Right atrium auricular region (tissue), 2 donors: ENCODE data around the gene CCDC187. TPM values are rescaled to one million over a fixed set of nuclear protein-coding genes. Genes with fewer than 3 reads are reported as not detected.

Experiments used
- DNase-seq: peaks from one replicate; pipeline ENCODE4 v3.0.0-alpha.2; 2019; ENCODE audit warnings: low spot score
- H3K27ac ChIP-seq, 2 donors: fragments of 200-600 bp; sonication (generic); 1 replicate in 1 of 2; 2 replicates in 1 of 2; pipeline ENCODE4 v1.5.1; 2016 to 2019
- H3K27me3 ChIP-seq, 2 donors: fragments of 200-600 bp; sonication (generic); one replicate each; pipeline versions ENCODE4 v1.5.1 to v1.6.0; 2017 to 2019
- H3K36me3 ChIP-seq: fragments of 200-600 bp; sonication (generic); one replicate; pipeline ENCODE4 v1.5.1; 2016
- H3K4me1 ChIP-seq, 2 donors: fragments of 200-600 bp; sonication (generic); one replicate each; pipeline versions ENCODE4 v1.5.1 to v1.6.0; 2017 to 2019
- H3K4me3 ChIP-seq, 2 donors: fragments of 200-600 bp; sonication (generic); 1 replicate in 1 of 2; 2 replicates in 1 of 2; pipeline ENCODE4 v1.5.1; 2017 to 2019; ENCODE audit warnings: mild to moderate bottlenecking in 1 of 2, moderate library complexity in 1 of 2
- H3K9me3 ChIP-seq, 2 donors: fragments of 200-600 bp; sonication (generic); one replicate each; pipeline ENCODE4 v1.5.1; 2019
- CTCF ChIP-seq, 2 donors: fragments of 200-600 bp; sonication (generic); IDR thresholded peaks; one replicate each; pipeline ENCODE4 v1.5.1; 2019; ENCODE audit warnings: antibody characterized with exemption in 2 of 2
- total RNA-seq, 2 donors: library from RNA; depleted of rRNA; stranded (reverse); fragments of >200 nt; gene quantifications; one replicate each; pipeline ENCODE4 v1.1.0, GENCODE V29; 2016

CCDC187 gene
- total RNA-seq, 2 donors from 2014 or later = not detected

DNA sequence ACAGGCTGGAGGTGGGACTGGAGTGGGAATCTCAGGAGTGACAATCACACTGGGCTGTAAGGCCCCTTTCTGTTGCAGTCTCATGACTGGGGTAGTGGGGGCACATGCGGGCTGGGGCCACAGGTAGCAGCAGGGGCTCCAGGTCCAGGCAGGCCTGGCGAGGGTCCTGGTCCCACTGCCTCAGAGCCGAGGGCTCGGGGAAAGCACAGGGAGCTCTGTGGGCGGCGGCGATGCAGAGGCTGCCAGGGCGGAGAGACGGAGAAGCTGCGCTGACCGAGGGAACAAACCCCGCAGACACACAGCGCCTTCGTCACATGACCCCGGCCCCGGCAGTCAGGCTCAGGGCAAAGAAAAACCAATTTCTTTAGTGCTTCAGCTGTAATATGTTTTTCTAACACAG lies 93.6 kb downstream of the CCDC187 start:
- Histone ChIP-seq H3K36me3 (peaks cover 37% of the 10 kb centered on the region), H3K4me3 (no peak overlapping the region), H3K27me3 (no peaks in the 10 kb centered on the region), H3K4me1 (no peaks in the 10 kb centered on the region), H3K9me3 (no peaks in the 10 kb centered on the region), H3K27ac (no peak overlapping the region)
- no peak for DNase-seq
- no peak for TF ChIP-seq CTCF (IDR thresholded peaks at IDR 0.05)

- Histone ChIP-seq H3K27ac (no peak overlapping the region), H3K4me3 (no peak overlapping the region), H3K27me3 (peaks cover 0 to 2% of the 10 kb centered on the region in 2 donors), H3K4me1 (peaks cover 0 to 2% of the 10 kb centered on the region in 2 donors), H3K9me3 (no peaks in the 10 kb centered on the region), H3K36me3 (peaks cover 33% of the 10 kb centered on the region)
- DNase-seq = no peak
- no peak for TF ChIP-seq CTCF (IDR thresholded peaks at IDR 0.05)
Observed at GRCh38 chr9:136209786-136210185, 94.1 kb downstream of the CCDC187 start.

DNA sequence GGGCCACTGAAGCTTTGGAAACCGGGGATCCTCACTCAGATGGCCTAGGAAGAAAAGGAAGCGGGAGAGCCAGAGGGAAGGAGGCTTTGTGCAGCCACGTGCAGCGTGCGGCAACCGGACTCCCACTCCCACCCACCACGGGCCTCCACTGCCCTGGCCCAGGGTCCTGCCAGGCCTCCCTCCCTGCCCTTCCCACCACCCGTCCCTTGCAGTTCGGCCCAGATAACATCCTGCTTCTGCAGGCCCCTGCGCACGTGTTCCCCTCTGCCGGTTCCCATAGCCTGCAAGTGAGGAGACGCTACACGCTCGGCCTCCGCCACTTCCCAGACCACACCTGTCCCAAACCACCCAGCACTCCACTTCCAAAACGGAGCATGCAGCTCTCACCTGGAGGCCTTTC lies 94.7 kb downstream of the CCDC187 start:
- H3K4me3 ChIP-seq = no peak overlapping the region
- no peaks in the 10 kb centered on the region for H3K9me3 ChIP-seq
- H3K36me3 ChIP-seq = peaks cover 27% of the 10 kb centered on the region
- H3K27ac ChIP-seq = no peak overlapping the region
- H3K4me1 ChIP-seq = peaks cover 0 to 4% of the 10 kb centered on the region in 2 donors
- no peak for TF ChIP-seq CTCF (IDR thresholded peaks at IDR 0.05)
- DNase-seq = no peak
- peaks cover 0 to 8% of the 10 kb centered on the region in 2 donors for H3K27me3 ChIP-seq

DNA sequence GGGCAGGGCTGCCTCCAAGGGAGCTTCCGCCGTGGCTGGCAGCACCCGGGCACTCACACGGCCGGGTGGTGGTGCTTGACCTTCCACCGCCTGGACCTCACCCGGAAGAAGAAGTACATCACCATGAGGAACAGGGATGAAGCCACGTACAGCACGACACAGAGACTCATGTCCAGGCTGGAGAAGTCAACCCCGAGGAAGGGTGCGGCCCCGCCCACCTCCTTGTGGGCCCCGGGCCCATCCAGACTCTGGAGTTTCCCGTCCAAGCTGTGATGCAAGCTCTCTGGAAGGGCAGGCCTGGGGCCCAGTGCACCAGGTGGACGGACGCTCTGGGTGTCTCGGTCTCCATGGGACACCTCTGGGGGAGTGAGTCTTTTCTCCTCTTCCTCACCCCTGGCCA lies 95.2 kb downstream of the CCDC187 start:
- Histone ChIP-seq H3K27ac (no peak overlapping the region), H3K4me3 (no peak overlapping the region), H3K36me3 (peaks cover 21% of the 10 kb centered on the region), H3K4me1 (peaks cover 0 to 4% of the 10 kb centered on the region in 2 donors), H3K27me3 (peaks cover 4 to 14% of the 10 kb centered on the region in 2 donors), H3K9me3 (no peaks in the 10 kb centered on the region)
- TF ChIP-seq CTCF (IDR thresholded peaks at IDR 0.05) = no peak
- DNase-seq = no peak

DNA sequence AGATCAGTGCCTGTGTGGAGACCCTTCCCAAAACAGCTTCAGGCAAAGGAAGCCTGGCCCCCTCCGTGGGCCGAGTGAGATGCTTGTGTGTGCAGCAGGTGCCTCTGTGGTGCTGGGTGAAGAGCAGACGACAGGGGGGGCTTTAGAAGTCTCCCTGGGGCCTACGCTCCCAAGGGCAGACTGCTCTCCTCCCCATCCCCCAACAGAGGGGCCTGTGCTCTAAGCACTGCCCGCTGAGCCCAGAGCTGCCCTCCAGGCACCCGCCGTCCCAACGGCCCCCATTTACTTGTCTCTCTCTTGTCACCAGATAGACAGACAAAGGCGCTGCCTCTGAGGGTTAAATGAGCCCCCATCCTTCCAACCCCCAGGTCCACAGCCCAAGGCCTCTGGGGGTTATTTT lies 96.3 kb downstream of the CCDC187 start:
- H3K27me3 ChIP-seq = peaks cover 10 to 22% of the 10 kb centered on the region in 2 donors
- peaks cover 15% of the 10 kb centered on the region for H3K36me3 ChIP-seq
- peaks cover 0 to 4% of the 10 kb centered on the region in 2 donors for H3K4me1 ChIP-seq
- TF ChIP-seq CTCF (IDR thresholded peaks at IDR 0.05) = no peak
- H3K4me3 ChIP-seq = no peak overlapping the region
- H3K27ac ChIP-seq = no peak overlapping the region
- H3K9me3 ChIP-seq = no peaks in the 10 kb centered on the region
- DNase-seq = no peak

GRCh38 chr9:136206602-136207275 lies 97.2 kb downstream of the CCDC187 start:
- Histone ChIP-seq H3K27me3 (peaks cover 10 to 31% of the 10 kb centered on the region in 2 donors), H3K4me1 (peaks cover 0 to 4% of the 10 kb centered on the region in 2 donors), H3K27ac (no peak overlapping the region), H3K9me3 (no peaks in the 10 kb centered on the region), H3K4me3 (no peak overlapping the region), H3K36me3 (peaks cover 15% of the 10 kb centered on the region)
- no peak for DNase-seq
- no peak for TF ChIP-seq CTCF (IDR thresholded peaks at IDR 0.05)
